Measurements from ENCODE around the gene LDLRAD4. TPM values are rescaled to one million over a fixed set of nuclear protein-coding genes. Genes with fewer than 3 reads are reported as not detected.

Gene LDLRAD4
- total RNA-seq, 4 donors from 2014 or later = 2.7 to 22.5 (median 10.8) TPM

GRCh38 chr18:13303756-13304364, 85.3 kb downstream of the LDLRAD4 start:
- peak in 1 of 2 donors; percentile 54 for DNase-seq (ENCODE audit: low spot score in 2 of 2)
- intact Hi-C loops (cut with DNase I; ENCODE audit: low total_unique reads) = no loop called here
- WGBS, 2 donors = 89 to 95% methylated on average over 4 to 6 of the region's 6 CpGs
- H3K4me3 ChIP-seq (ENCODE audit: low read depth, poor library complexity, severe bottlenecking) = no peak overlapping the region
- TF ChIP-seq POLR2A (IDR thresholded peaks at IDR 0.05) = no peak
- TF ChIP-seq, protein P1, sequence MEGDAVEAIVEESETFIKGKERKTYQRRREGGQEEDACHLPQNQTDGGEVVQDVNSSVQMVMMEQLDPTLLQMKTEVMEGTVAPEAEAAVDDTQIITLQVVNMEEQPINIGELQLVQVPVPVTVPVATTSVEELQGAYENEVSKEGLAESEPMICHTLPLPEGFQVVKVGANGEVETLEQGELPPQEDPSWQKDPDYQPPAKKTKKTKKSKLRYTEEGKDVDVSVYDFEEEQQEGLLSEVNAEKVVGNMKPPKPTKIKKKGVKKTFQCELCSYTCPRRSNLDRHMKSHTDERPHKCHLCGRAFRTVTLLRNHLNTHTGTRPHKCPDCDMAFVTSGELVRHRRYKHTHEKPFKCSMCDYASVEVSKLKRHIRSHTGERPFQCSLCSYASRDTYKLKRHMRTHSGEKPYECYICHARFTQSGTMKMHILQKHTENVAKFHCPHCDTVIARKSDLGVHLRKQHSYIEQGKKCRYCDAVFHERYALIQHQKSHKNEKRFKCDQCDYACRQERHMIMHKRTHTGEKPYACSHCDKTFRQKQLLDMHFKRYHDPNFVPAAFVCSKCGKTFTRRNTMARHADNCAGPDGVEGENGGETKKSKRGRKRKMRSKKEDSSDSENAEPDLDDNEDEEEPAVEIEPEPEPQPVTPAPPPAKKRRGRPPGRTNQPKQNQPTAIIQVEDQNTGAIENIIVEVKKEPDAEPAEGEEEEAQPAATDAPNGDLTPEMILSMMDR (IDR thresholded peaks at IDR 0.05) = no peak

DNA sequence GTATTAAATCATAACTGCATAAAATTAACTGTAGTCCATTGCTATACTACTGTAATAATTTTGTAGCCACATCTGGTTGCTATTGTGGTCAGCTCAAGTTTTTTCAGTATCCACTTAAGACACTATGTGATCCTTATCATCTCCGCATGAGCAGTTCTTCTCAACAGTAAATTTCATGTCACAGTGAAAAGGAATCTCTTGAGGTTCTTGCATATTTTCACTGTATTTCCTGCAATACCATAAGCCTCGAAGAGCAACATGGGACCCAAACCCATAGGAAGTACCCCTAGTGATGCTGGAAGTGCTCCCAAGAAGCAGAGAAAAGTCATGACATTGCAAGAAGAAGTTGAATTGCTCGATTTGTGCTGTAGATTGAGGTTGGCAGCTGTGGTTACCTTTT, 86.7 kb downstream of the LDLRAD4 start:
- no peak for DNase-seq (ENCODE audit: low spot score in 2 of 2)
- intact Hi-C loops (cut with DNase I; ENCODE audit: low total_unique reads) = no loop called here
- no peak overlapping the region for H3K4me3 ChIP-seq (ENCODE audit: low read depth, poor library complexity, severe bottlenecking)
- TF ChIP-seq POLR2A (IDR thresholded peaks at IDR 0.05) = no peak
- TF ChIP-seq, protein P1 (IDR thresholded peaks at IDR 0.05) = no peak
- 78 to 87% methylated on average over 3 of the region's 3 CpGs for WGBS, 2 donors

- WGBS, 2 donors = 61 to 65% methylated on average over 4 of the region's 4 CpGs
- TF ChIP-seq POLR2A (IDR thresholded peaks at IDR 0.05) = no peak
- TF ChIP-seq, protein P1 (IDR thresholded peaks at IDR 0.05) = no peak
- intact Hi-C loops (cut with DNase I; ENCODE audit: low total_unique reads) = no loop called here
Measured at GRCh38 chr18:13306583-13306982, 88.0 kb downstream of the LDLRAD4 start.

DNA sequence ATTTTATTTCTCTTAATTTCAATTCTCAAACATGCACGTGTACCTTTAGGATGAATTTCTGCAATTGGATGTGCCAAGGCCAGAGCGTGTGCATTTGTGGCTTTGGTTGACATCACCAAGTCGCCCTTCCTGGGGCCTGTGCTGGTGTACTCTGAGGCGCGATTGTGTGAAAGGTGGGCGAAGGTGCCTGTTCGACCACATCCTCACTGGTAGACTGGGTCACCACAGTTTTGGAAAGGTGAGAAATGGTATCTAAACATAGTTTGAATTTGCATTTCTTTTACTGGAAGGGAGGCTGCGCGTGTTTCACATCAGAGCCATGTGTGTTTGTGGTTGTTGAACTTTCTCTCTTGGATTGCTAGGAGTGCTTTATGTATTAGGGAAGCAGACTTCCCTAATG, 89.8 kb downstream of the LDLRAD4 start:
- DNase-seq (ENCODE audit: low spot score in 2 of 2) = no peak
- no peak overlapping the region for H3K4me3 ChIP-seq (ENCODE audit: low read depth, poor library complexity, severe bottlenecking)
- no peak for TF ChIP-seq POLR2A (IDR thresholded peaks at IDR 0.05)
- TF ChIP-seq, protein P1 (IDR thresholded peaks at IDR 0.05) = no peak
- intact Hi-C loops (cut with DNase I; ENCODE audit: low total_unique reads) = no loop called here
- 81 to 86% methylated on average over 9 of the region's 9 CpGs for WGBS, 2 donors

More at GRCh38 chr18:13306583-13306982, 88.0 kb downstream of the LDLRAD4 start:
- no peak overlapping the region for H3K4me3 ChIP-seq (ENCODE audit: low read depth, poor library complexity, severe bottlenecking)
- no peak for DNase-seq (ENCODE audit: low spot score in 2 of 2)

- no peak for DNase-seq (ENCODE audit: low spot score in 2 of 2)
- intact Hi-C loops (cut with DNase I; ENCODE audit: low total_unique reads) = no loop called here
- WGBS, 2 donors = 90 to 91% methylated on average over 12 of the region's 12 CpGs
- TF ChIP-seq POLR2A (IDR thresholded peaks at IDR 0.05) = no peak
- TF ChIP-seq, protein P1 (IDR thresholded peaks at IDR 0.05) = no peak
- no peak overlapping the region for H3K4me3 ChIP-seq (ENCODE audit: low read depth, poor library complexity, severe bottlenecking)
Measured at GRCh38 chr18:13309031-13309747, 90.6 kb downstream of the LDLRAD4 start.

All from lower leg skin (tissue), 4 donors.